Measurements from ENCODE around the gene NELL1.

Gene NELL1

GRCh38 chr11:20865161-20865560 lies 195.8 kb downstream of the NELL1 start:
- DNase-seq (ENCODE audit: extremely low spot score) = no peak
- ChIA-PET CTCF (no interaction called here), POLR2A (no interaction called here)
- TF ChIP-seq FOXK2 (IDR thresholded peaks at IDR 0.05) = no peak
- no peak for TF ChIP-seq FOXM1 (IDR thresholded peaks at IDR 0.05; ENCODE audit: borderline replicate concordance)
- TF ChIP-seq ZNF384 (IDR thresholded peaks at IDR 0.05) = no peak
- TF ChIP-seq HDGF (IDR thresholded peaks at IDR 0.05; ENCODE audit: borderline replicate concordance) = no peak
- no peak for TF ChIP-seq ELF4 (IDR thresholded peaks at IDR 0.05)
- TF ChIP-seq SP1 (IDR thresholded peaks at IDR 0.05) = no peak
- no peak for TF ChIP-seq TARDBP (IDR thresholded peaks at IDR 0.05)
- no peak for TF ChIP-seq PKNOX1 (IDR thresholded peaks at IDR 0.05)
- TF ChIP-seq LEF1 (IDR thresholded peaks at IDR 0.05; ENCODE audit: borderline replicate concordance) = no peak
- no peak for TF ChIP-seq CTBP1 (IDR thresholded peaks at IDR 0.05; ENCODE audit: borderline replicate concordance)
- TF ChIP-seq NFRKB (IDR thresholded peaks at IDR 0.05) = no peak
- TF ChIP-seq BHLHE40 (IDR thresholded peaks at IDR 0.05; ENCODE audit: borderline replicate concordance) = no peak
- no peak for TF ChIP-seq L3MBTL2 (conservative IDR thresholded peaks at IDR 0.05)
- TF ChIP-seq ARNT (IDR thresholded peaks at IDR 0.05) = no peak

GRCh38 chr11:20869123-20869522 lies 199.7 kb downstream of the NELL1 start:
- DNase-seq (ENCODE audit: extremely low spot score) = no peak
- POLR2A ChIA-PET = no interaction called here
- TF ChIP-seq ZNF384 (IDR thresholded peaks at IDR 0.05) = no peak
- CTCF ChIA-PET = no interaction called here

- ChIA-PET CTCF (interaction anchor here (0.8 kb wide), 1 partner anchor 639 kb away, joined by 3 read pairs; no protein-coding TSS in a partner anchor), POLR2A (no interaction called here)
- no peak for TF ChIP-seq SUZ12 (IDR thresholded peaks at IDR 0.05)
- DNase-seq (ENCODE audit: extremely low spot score) = peak; percentile 46
Measured at GRCh38 chr11:20873054-20873453, 203.7 kb downstream of the NELL1 start.

- POLR2A ChIA-PET = no interaction called here
Measured at GRCh38 chr11:20874358-20874757, 205.0 kb downstream of the NELL1 start.

GRCh38 chr11:20875889-20876288 lies 206.5 kb downstream of the NELL1 start:
- ChIA-PET POLR2A (no interaction called here), CTCF (no interaction called here)
- DNase-seq (ENCODE audit: extremely low spot score) = no peak
- TF ChIP-seq NFRKB (IDR thresholded peaks at IDR 0.05) (no peak), FOXK2 (IDR thresholded peaks at IDR 0.05) (no peak), SP1 (IDR thresholded peaks at IDR 0.05) (no peak), PKNOX1 (IDR thresholded peaks at IDR 0.05) (no peak), LEF1 (IDR thresholded peaks at IDR 0.05; ENCODE audit: borderline replicate concordance) (no peak), SUZ12 (IDR thresholded peaks at IDR 0.05) (no peak), BHLHE40 (IDR thresholded peaks at IDR 0.05; ENCODE audit: borderline replicate concordance) (no peak), HDGF (IDR thresholded peaks at IDR 0.05; ENCODE audit: borderline replicate concordance) (no peak), ELF4 (IDR thresholded peaks at IDR 0.05) (no peak), FOXA1 (IDR thresholded peaks at IDR 0.05) (no peak), TARDBP (IDR thresholded peaks at IDR 0.05) (no peak), ZNF384 (IDR thresholded peaks at IDR 0.05) (no peak), L3MBTL2 (conservative IDR thresholded peaks at IDR 0.05) (no peak), CTBP1 (IDR thresholded peaks at IDR 0.05; ENCODE audit: borderline replicate concordance) (no peak), FOXM1 (IDR thresholded peaks at IDR 0.05; ENCODE audit: borderline replicate concordance) (no peak)

More at GRCh38 chr11:20874358-20874757, 205.0 kb downstream of the NELL1 start:
- TF ChIP-seq SP1 (IDR thresholded peaks at IDR 0.05) (no peak), TARDBP (IDR thresholded peaks at IDR 0.05) (no peak), HDGF (IDR thresholded peaks at IDR 0.05; ENCODE audit: borderline replicate concordance) (no peak), FOXM1 (IDR thresholded peaks at IDR 0.05; ENCODE audit: borderline replicate concordance) (no peak), BHLHE40 (IDR thresholded peaks at IDR 0.05; ENCODE audit: borderline replicate concordance) (no peak), ELF4 (IDR thresholded peaks at IDR 0.05) (no peak), LEF1 (IDR thresholded peaks at IDR 0.05; ENCODE audit: borderline replicate concordance) (no peak)
- DNase-seq (ENCODE audit: extremely low spot score) = no peak
- CTCF ChIA-PET = no interaction called here

DNA sequence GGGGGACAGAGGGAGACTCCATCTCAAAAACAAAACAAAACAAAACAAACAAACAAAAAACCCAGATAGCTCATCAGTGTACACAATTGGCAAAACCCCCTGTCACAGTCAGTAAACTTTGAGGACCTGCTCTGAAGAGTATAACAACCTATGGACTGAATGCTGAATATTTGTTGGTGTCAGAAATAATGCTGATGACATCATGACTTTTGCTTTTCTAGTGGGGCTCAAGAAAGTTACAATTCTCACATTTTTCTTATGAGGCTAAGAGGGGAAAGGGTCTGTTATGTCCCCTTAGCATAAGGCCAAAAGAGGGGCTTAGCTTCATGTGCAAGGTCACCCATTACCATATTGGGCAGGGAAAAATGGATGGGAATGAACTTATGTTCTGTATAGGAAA lies 207.4 kb downstream of the NELL1 start:
- TF ChIP-seq BHLHE40 (IDR thresholded peaks at IDR 0.05; ENCODE audit: borderline replicate concordance) = no peak
- POLR2A ChIA-PET = no interaction called here
- CTCF ChIA-PET = no interaction called here
- no peak for DNase-seq (ENCODE audit: extremely low spot score)

GRCh38 chr11:20880094-20880493 lies 210.7 kb downstream of the NELL1 start:
- CTCF ChIA-PET = no interaction called here
- TF ChIP-seq FOXK2 (IDR thresholded peaks at IDR 0.05) (no peak), ZNF384 (IDR thresholded peaks at IDR 0.05) (no peak), NFRKB (IDR thresholded peaks at IDR 0.05) (no peak), FOXM1 (IDR thresholded peaks at IDR 0.05; ENCODE audit: borderline replicate concordance) (no peak), L3MBTL2 (conservative IDR thresholded peaks at IDR 0.05) (no peak), FOXA1 (IDR thresholded peaks at IDR 0.05) (no peak), TARDBP (IDR thresholded peaks at IDR 0.05) (no peak), ARNT (IDR thresholded peaks at IDR 0.05) (no peak), HDGF (IDR thresholded peaks at IDR 0.05; ENCODE audit: borderline replicate concordance) (no peak), ELF4 (IDR thresholded peaks at IDR 0.05) (no peak)

More at GRCh38 chr11:20880094-20880493, 210.7 kb downstream of the NELL1 start:
- DNase-seq (ENCODE audit: extremely low spot score) = no peak
- POLR2A ChIA-PET = no interaction called here

All from HEK293T (cell line).